ENCODE results near the gene TTC39B.

GRCh38 chr9:15140051-15140450 lies 167.0 kb downstream of the TTC39B start:
- no peak for TF ChIP-seq EZH2phosphoT487 (IDR thresholded peaks at IDR 0.05; ENCODE audit: borderline replicate concordance, low read depth, low read length)
- no peak for TF ChIP-seq CTCF (conservative IDR thresholded peaks at IDR 0.05; ENCODE audit: low read length)

Data from OCI-LY7 (cell line).